Breast epithelium (tissue), 4 donors: Measurements from ENCODE around the gene PHTF2. TPM values are rescaled to one million over a fixed set of nuclear protein-coding genes. Genes with fewer than 3 reads are reported as not detected.
"Not testable (repeated sequence)": the region's sequence is repeated elsewhere in the genome, so short reads cannot be mapped to it uniquely, and the experiment has no call there.

Experiments used
- DNase-seq, 2 donors: peaks; one replicate each; pipeline ENCODE4 v3.0.0-alpha.2; 2019; ENCODE audit warnings: low spot score in 2 of 2
- H3K27ac ChIP-seq, 2 donors: fragments of 200-600 bp; sonication (generic) in 1 of 2; one replicate each; pipeline ENCODE4 v1.5.1; 2016 to 2019; ENCODE audit warnings: mild to moderate bottlenecking in 1 of 2
- H3K27me3 ChIP-seq, 2 donors: fragments of 200-600 bp; sonication (generic) in 1 of 2; one replicate each; pipeline versions ENCODE4 v1.5.1 to v1.6.0; 2017 to 2019; ENCODE audit warnings: control low read depth in 1 of 2, mild to moderate bottlenecking in 1 of 2
- H3K36me3 ChIP-seq: fragments of 200-600 bp; one replicate; pipeline ENCODE4 v1.5.1; 2019
- H3K4me1 ChIP-seq, 2 donors: fragments of 200-600 bp; sonication (generic); one replicate each; pipeline ENCODE4 v1.5.1; 2016 to 2019; ENCODE audit warnings: control low read depth in 1 of 2
- H3K4me3 ChIP-seq, 3 donors: fragments of 200-600 bp; sonication (generic); 1 replicate in 2 of 3; 2 replicates in 1 of 3; pipeline ENCODE4 v1.5.1; 2016 to 2019; ENCODE audit warnings: mild to moderate bottlenecking in 3 of 3, moderate library complexity in 2 of 3
- H3K9me3 ChIP-seq, 2 donors: fragments of 200-600 bp; sonication (generic) in 1 of 2; one replicate each; pipeline ENCODE4 v1.5.1; 2016 to 2019; ENCODE audit warnings: control low read depth in 1 of 2
- POLR2A ChIP-seq: fragments of 450-650 bp; IDR thresholded peaks from one replicate; pipeline ENCODE4 v1.6.1; 2016; ENCODE audit warnings: antibody characterized with exemption, mild to moderate bottlenecking, moderate library complexity
- POLR2AphosphoS5 ChIP-seq, 3 donors: sonication (generic); formaldehyde crosslinking; IDR thresholded peaks; one replicate each; pipeline ENCODE4 v1.6.1; 2017; ENCODE audit warnings: antibody characterized with exemption in 3 of 3
- intact Hi-C: fragments of 100-400 bp; cut with DNase I; formaldehyde crosslinking; loops from one replicate; pipeline ENCODE4 v1.15.1; 2023; ENCODE audit warnings: low total_unique reads
- total RNA-seq, 3 donors: library from RNA; depleted of rRNA; stranded (reverse); fragments of >200 nt; gene quantifications; one replicate each; pipeline ENCODE4 v1.1.0, GENCODE V29; 2016
- TF ChIP-seq, protein P1 (sequence below), 3 donors: fragments of 450-650 bp; IDR thresholded peaks; one replicate each; pipeline ENCODE4 v1.5.1; 2016 to 2017; ENCODE audit warnings: antibody characterized with exemption in 3 of 3, mild to moderate bottlenecking in 3 of 3, moderate library complexity in 3 of 3

The PHTF2 gene
- total RNA-seq, 3 donors from 2014 or later = 17.0 to 23.5 (median 19.2) TPM

DNA sequence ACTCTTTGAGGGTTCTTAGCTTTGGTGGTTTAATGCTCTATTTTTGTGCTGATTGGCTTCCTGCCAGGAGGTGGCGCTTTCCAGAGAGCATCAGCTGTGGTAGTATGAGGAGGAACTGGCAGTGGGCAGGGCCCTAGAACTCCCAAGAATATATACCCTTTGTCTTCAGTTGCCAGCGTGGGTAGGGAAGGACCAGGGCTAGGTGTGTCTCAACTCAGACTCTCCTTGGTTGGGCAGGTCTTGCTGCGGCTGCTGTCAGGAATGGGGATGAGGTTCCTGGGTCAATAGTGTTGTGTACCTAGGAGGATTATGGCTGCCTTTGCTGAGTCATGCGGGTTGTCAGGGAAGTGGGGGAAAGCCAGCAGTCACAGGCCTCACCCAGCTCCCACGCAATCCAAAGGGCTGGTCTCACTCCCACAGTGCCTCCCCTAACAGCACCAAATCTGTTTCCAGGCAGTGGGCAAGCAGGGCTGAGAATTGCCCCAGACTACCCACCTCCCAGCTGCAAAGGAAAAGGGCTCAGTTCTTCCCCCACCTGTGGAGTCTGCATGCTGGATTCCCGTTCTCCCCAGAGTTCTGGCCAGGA is 191.5 kb downstream of the PHTF2 start:
- Histone ChIP-seq H3K27me3 (no peaks in the 10 kb centered on the region), H3K36me3 (no peaks in the 10 kb centered on the region), H3K4me3 (no peak overlapping the region), H3K4me1 (no peaks in the 10 kb centered on the region), H3K27ac (no peak overlapping the region), H3K9me3 (no peaks in the 10 kb centered on the region)
- TF ChIP-seq, protein P1, sequence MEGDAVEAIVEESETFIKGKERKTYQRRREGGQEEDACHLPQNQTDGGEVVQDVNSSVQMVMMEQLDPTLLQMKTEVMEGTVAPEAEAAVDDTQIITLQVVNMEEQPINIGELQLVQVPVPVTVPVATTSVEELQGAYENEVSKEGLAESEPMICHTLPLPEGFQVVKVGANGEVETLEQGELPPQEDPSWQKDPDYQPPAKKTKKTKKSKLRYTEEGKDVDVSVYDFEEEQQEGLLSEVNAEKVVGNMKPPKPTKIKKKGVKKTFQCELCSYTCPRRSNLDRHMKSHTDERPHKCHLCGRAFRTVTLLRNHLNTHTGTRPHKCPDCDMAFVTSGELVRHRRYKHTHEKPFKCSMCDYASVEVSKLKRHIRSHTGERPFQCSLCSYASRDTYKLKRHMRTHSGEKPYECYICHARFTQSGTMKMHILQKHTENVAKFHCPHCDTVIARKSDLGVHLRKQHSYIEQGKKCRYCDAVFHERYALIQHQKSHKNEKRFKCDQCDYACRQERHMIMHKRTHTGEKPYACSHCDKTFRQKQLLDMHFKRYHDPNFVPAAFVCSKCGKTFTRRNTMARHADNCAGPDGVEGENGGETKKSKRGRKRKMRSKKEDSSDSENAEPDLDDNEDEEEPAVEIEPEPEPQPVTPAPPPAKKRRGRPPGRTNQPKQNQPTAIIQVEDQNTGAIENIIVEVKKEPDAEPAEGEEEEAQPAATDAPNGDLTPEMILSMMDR (IDR thresholded peaks at IDR 0.05) = no peak
- TF ChIP-seq POLR2AphosphoS5 (IDR thresholded peaks at IDR 0.05) = no peak
- no peak for TF ChIP-seq POLR2A
- intact Hi-C loops = no loop called here
- DNase-seq = no peak

DNA sequence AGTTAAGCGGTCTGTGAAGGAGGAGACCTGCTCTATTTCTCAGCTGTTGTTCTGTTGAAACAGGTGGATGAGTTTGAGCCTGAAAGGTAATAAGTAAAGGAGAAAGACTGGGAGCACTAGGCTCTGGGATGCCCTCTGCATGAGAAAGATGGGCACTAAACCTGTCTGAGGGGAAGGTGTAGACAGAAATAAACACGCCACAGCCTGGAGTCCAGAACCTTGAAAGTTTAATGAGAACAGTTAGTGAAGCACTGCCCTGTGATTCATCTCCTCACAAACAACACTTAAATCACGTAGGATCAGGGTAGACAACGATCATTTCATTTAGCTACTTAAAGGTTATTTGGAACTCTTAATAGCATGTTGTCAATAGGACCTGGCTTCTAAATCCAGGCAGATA is 193.1 kb downstream of the PHTF2 start:
- Histone ChIP-seq H3K27me3 (no peaks in the 10 kb centered on the region), H3K27ac (no peak overlapping the region), H3K36me3 (no peaks in the 10 kb centered on the region), H3K9me3 (no peaks in the 10 kb centered on the region), H3K4me3 (no peak overlapping the region), H3K4me1 (no peaks in the 10 kb centered on the region)
- no peak for DNase-seq
- TF ChIP-seq, protein P1 (IDR thresholded peaks at IDR 0.05) = no peak
- TF ChIP-seq POLR2A (no peak), POLR2AphosphoS5 (IDR thresholded peaks at IDR 0.05) (no peak)
- intact Hi-C loops = no loop called here

DNA sequence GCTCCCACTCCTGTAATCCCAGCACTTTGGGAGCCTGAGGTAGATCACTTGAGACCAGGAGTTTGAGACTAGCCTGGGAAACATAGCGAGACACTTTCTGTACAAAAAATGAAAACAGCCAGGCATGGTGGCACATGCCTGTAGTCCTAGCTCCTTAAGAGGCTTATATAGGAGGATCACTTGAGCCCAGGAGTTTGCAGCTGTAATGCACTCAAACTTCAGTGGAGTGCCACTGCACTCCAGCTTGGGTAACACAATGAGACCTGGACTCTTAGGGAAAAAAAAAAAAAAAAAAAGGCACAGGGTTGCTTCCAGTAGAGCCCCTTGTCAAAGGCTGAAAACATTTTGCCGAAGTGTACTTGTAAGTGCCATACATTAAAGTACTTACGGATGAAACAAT is 195.3 kb downstream of the PHTF2 start:
- Histone ChIP-seq H3K27ac (no peak overlapping the region), H3K36me3 (no peaks in the 10 kb centered on the region), H3K4me3 (no peak overlapping the region), H3K9me3 (no peaks in the 10 kb centered on the region), H3K4me1 (no peaks in the 10 kb centered on the region), H3K27me3 (no peaks in the 10 kb centered on the region)
- TF ChIP-seq, protein P1 (IDR thresholded peaks at IDR 0.05) = no peak
- TF ChIP-seq POLR2A (no peak), POLR2AphosphoS5 (IDR thresholded peaks at IDR 0.05) (no peak)
- intact Hi-C loops = no loop called here
- no peak for DNase-seq

DNA sequence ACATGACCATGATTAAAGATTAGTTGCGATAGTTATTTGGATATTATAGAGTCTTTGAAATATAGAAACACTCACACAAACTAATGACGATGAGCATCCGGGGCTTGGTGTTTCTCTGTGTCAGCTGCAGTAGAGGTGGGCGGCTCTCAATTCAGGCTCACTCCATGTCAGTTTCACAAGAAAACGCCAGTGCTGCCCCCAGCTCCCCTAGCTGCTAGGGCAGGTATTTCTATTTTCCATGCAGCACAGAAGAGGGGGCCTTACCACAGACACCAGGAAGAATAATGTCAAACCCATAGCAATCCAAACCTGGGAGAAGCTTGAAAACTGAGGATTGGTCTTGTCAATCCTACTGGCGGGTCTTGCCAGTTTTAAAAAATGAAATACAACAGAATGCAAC is 197.1 kb downstream of the PHTF2 start:
- Histone ChIP-seq H3K9me3 (no peaks in the 10 kb centered on the region), H3K36me3 (no peaks in the 10 kb centered on the region), H3K27me3 (no peaks in the 10 kb centered on the region), H3K4me1 (no peaks in the 10 kb centered on the region), H3K27ac (no peak overlapping the region), H3K4me3 (no peak overlapping the region)
- DNase-seq = no peak
- TF ChIP-seq, protein P1 (IDR thresholded peaks at IDR 0.05) = no peak
- no peak for TF ChIP-seq POLR2A
- intact Hi-C loops = no loop called here

DNA sequence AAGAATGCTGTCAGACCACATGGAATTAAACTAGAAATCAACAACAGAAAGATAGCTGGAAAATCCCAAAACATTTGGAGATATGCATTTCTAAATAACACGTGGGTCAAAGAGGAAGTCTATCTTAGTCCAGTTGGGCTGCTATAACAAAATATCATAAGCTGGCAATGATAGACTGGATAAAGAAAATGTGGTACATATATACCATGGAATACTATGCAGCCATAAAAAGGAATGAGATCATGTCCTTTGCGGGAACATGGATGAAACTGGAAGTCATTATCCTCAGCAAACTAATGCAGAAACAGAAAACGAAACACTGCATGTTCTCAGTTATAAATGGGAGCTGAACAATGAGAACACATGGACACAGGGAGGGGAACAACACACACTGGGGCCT is 200.6 kb downstream of the PHTF2 start:
- H3K27ac ChIP-seq, H3K27me3 ChIP-seq, H3K4me1 ChIP-seq, H3K9me3 ChIP-seq, DNase-seq, H3K4me3 ChIP-seq, intact Hi-C loops, H3K36me3 ChIP-seq: not testable (repeated sequence)

DNA sequence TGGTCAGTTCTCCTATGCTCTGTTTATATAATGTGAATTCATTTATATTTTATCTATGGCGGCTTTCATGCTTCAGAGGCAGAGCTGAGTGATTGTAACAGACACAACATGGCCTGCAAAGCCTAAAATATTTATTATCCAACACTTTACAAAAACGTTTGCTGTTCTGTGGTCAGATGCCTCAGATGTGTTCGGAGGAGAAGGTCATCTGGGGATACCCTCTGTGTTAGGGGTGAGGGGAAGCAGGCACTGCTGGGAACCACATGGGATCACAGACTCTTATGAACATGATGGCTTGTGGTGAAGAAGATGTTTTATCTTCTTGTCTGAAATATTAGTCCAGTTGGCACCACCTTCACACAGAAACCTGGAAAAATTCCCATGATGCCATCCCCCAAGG is 203.4 kb downstream of the PHTF2 start:
- H3K4me3 ChIP-seq = no peak overlapping the region
- intact Hi-C loops = no loop called here
- no peak overlapping the region for H3K27ac ChIP-seq
- no peaks in the 10 kb centered on the region for H3K27me3 ChIP-seq
- H3K36me3 ChIP-seq = no peaks in the 10 kb centered on the region
- no peak for DNase-seq
- H3K9me3 ChIP-seq = no peaks in the 10 kb centered on the region
- H3K4me1 ChIP-seq = no peaks in the 10 kb centered on the region
- TF ChIP-seq POLR2AphosphoS5 (IDR thresholded peaks at IDR 0.05) (no peak), POLR2A (no peak)
- TF ChIP-seq, protein P1 (IDR thresholded peaks at IDR 0.05) = no peak
